GM12864 (cell line): ENCODE data around the gene DSTN.

Experiments
- DNase-seq: peaks from one replicate; pipeline ENCODE4 v3.0.0-alpha.2; 2011; ENCODE audit warnings: low read depth
- H3K4me3 ChIP-seq: 2 replicates; pipeline ENCODE4 v1.5.1; 2011; ENCODE audit warnings: mild to moderate bottlenecking, low read depth, low read length, control low read depth
- TF ChIP-seq, protein P1 (sequence below): IDR thresholded peaks from 2 replicates; pipeline ENCODE4 v1.5.1; 2011; ENCODE audit warnings: low read depth, mild to moderate bottlenecking, moderate library complexity, low read length, control low read depth, inconsistent platforms; ENCODE audit errors: missing control alignments

DSTN gene

DNA sequence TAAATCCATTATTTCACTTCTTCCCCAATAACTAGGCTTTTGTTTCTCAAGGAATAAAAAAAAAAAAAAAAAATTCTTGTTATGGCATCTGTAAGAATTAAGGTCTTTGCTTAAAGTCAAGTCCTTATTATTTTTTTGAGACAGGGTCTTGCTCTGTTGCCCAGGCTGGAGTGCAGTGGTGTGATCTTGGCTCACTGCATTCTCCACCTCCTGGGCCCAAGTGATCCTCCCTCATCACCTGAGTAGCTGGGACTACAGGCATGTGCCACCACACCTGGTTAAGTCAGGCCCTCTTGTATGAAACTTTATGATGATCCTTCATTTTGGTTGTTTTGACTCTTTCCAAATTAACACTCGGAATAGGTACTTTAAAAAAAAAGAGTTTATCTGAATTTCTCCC lies 17.3 kb downstream of the DSTN start:
- H3K4me3 ChIP-seq, result no peak overlapping the region
- no peak for DNase-seq
- TF ChIP-seq, protein P1, sequence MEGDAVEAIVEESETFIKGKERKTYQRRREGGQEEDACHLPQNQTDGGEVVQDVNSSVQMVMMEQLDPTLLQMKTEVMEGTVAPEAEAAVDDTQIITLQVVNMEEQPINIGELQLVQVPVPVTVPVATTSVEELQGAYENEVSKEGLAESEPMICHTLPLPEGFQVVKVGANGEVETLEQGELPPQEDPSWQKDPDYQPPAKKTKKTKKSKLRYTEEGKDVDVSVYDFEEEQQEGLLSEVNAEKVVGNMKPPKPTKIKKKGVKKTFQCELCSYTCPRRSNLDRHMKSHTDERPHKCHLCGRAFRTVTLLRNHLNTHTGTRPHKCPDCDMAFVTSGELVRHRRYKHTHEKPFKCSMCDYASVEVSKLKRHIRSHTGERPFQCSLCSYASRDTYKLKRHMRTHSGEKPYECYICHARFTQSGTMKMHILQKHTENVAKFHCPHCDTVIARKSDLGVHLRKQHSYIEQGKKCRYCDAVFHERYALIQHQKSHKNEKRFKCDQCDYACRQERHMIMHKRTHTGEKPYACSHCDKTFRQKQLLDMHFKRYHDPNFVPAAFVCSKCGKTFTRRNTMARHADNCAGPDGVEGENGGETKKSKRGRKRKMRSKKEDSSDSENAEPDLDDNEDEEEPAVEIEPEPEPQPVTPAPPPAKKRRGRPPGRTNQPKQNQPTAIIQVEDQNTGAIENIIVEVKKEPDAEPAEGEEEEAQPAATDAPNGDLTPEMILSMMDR, result no peak

DNA sequence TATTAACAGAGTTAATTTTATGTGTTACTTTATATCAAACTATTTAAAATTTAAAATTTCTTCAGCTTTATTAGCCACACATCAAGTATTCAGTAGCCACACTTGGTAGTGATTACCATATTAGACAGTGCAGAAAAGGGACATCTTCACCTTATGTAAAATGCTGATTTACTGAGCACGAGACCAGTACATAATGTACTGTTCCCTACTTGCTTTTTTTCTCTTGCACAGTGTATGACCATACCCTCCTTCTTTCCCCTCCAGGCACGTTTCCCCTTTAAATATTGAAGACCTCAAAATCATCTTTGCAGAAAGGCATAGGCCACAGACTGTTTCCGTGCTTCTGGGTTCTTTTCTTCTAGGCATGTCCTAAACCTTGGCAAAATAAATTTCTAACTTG lies 17.9 kb downstream of the DSTN start:
- no peak for DNase-seq
- TF ChIP-seq, protein P1, result no peak
- H3K4me3 ChIP-seq, result no peak overlapping the region

DNA sequence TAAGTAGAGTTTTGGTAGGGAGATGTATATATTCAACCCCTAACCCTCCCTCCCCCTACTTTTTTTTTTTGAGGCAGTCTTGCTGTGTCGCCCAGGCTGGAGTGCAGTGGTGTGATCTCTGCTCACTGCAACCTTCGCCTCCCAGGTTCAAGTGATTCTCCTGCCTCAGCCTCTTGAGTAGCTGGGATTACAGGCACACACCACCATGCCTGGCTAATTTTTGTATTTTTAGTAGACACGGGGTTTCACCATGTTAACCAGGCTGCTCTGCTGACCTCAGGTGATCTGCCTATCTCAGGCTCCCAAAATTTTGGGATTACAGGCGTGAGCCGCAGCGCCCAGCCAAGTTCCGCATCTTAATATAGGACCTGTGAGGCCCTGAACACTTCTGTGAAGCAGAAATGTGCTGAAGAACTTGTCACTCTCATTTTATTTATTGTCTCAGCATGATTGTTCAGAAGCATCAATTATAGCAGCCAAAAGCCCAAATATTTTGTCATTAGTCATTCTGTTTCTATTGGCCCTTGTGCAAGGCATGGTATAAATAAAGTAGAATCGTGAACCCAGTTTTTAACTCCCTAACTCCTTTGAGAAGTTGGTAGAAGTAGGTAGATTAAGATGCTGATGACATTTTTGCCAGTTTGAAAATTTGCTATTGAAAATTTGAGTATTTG lies 19.4 kb downstream of the DSTN start:
- DNase-seq, result no peak
- TF ChIP-seq, protein P1, result no peak
- H3K4me3 ChIP-seq, result no peak overlapping the region

DNA sequence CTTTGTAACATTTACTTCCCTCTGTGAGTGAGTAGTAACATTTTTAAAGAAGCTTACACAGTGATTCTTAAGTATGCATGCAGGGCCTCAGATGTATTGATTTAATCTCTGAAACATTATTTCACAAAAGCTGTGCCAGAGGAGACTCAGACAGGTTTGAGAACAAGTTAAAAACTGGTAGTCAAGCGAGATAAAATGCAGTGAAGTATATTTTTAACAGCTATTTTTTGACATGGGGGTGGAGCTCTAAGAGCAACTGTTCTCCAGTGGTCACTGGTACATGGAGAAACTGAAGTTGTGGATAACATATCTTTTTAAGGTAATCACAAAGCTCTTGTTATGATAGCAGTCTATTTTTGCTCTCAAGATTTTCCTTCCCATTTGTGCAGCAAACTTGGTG lies 20.4 kb downstream of the DSTN start:
- DNase-seq, result no peak
- H3K4me3 ChIP-seq, result no peak overlapping the region
- TF ChIP-seq, protein P1, result no peak

DNA sequence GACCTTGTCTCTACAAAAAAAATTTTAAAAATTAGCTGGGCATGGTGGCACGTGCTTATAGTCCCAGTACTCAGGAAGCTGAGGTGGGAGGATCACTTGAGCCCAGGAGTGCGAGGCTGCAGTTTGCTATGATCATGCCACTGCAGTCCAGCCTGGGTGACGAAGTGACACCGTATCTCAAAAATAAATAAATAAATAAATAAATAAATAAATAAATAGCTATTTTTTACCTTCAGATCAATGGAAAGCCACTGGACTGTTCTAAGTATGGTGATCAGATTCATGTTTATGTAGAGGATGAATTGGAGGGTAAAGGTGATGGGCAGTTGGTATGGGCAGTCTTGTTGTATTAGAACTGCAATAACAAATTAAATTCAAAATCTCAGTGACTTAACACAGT lies 24.0 kb downstream of the DSTN start:
- TF ChIP-seq, protein P1, result no peak
- no peak overlapping the region for H3K4me3 ChIP-seq
- no peak for DNase-seq

DNA sequence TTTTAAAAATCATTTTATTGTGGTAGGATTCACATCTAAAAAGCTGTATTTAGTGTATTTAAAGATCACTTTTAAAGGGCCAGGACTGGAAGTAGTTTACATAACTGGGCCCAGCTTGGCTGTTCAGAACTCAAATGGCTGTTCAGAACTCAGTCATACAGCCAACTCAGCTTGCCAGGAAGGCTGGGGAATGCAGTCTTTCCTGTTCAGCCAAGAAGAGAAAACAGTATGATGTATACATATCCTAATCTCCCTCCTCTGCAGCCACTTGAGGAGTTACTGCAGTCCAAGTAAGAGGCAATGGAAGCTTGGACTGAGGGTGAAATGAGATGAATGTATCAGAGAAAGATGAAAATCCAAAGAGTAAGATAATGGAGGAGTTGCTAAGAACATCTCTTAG lies 24.6 kb downstream of the DSTN start:
- TF ChIP-seq, protein P1, result no peak
- no peak overlapping the region for H3K4me3 ChIP-seq

DNA sequence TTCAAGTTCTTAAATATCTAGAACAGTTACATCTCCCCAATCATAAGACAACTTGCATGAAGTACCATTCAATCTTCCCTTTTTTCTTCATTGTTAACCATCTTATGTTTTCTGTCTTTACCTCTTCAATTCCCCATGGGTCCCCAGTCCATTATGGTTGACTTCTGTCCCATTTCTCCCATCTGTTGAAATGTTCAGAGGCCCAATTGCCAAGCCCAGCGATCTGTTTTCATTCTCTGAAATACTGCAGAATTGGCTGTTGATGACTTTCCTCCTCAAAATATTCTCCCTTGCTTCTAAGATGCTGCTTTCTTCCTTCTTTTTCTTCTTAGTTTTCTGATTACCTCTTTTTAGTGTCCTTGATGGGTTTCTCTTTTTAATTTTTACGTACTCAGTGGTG lies 26.0 kb downstream of the DSTN start:
- H3K4me3 ChIP-seq, result no peak overlapping the region
- TF ChIP-seq, protein P1, result no peak
- DNase-seq, result no peak

More for the DNA sequence above, 24.6 kb downstream of the DSTN start:
- no peak for DNase-seq
